MM.1S (cell line): Measurements from ENCODE around the gene TET2.

Experiments
- DNase-seq: peaks from one replicate; pipeline ENCODE4 v3.0.0-alpha.2; 2015
- H2AFZ ChIP-seq: fragments of 300-600 bp; sonication (generic); 2 replicates; pipeline ENCODE4 v1.6.0; 2016; ENCODE audit warnings: antibody characterized with exemption, low read length
- H3F3A ChIP-seq: fragments of 300-600 bp; sonication (generic); 2 replicates; pipeline ENCODE4 v1.6.1; 2016; ENCODE audit warnings: mild to moderate bottlenecking, antibody characterized with exemption, low read length, moderate library complexity, mixed read lengths; ENCODE audit not compliant: insufficient read depth
- H3K27ac ChIP-seq: fragments of 300-600 bp; sonication (generic); 2 replicates; pipeline ENCODE4 v1.5.1; 2016; ENCODE audit warnings: mild to moderate bottlenecking, low read length
- H3K27me3 ChIP-seq: fragments of 300-600 bp; sonication (generic); replicated peaks from 2 replicates; pipeline ENCODE4 v1.6.0; 2016; ENCODE audit warnings: low read length; ENCODE audit not compliant: insufficient read depth
- H3K36me3 ChIP-seq: fragments of 300-600 bp; sonication (generic); replicated peaks from 2 replicates; pipeline ENCODE4 v1.6.1; 2016; ENCODE audit warnings: mild to moderate bottlenecking, low read length, mixed read lengths; ENCODE audit not compliant: insufficient read depth
- H3K4me1 ChIP-seq: fragments of 300-600 bp; sonication (generic); 2 replicates; pipeline ENCODE4 v1.6.1; 2016; ENCODE audit warnings: low read length, mixed read lengths
- H3K4me2 ChIP-seq: fragments of 300-600 bp; sonication (generic); 2 replicates; pipeline ENCODE4 v1.6.0; 2016; ENCODE audit warnings: low read depth, low read length
- H3K4me3 ChIP-seq: fragments of 300-600 bp; sonication (generic); 2 replicates; pipeline ENCODE4 v1.5.1; 2016; ENCODE audit warnings: low read length, mixed read lengths
- H3K79me2 ChIP-seq: fragments of 300-600 bp; sonication (generic); 2 replicates; pipeline ENCODE4 v1.6.1; 2016; ENCODE audit warnings: mixed run types, low read length, mixed read lengths
- H3K9ac ChIP-seq: fragments of 300-600 bp; sonication (generic); 2 replicates; pipeline ENCODE4 v1.6.1; 2016; ENCODE audit warnings: low read length, mixed read lengths
- H3K9me2 ChIP-seq: fragments of 300-600 bp; sonication (generic); replicated peaks from 2 replicates; pipeline ENCODE4 v1.6.1; 2016; ENCODE audit warnings: mild to moderate bottlenecking, low read length, mixed read lengths; ENCODE audit not compliant: insufficient read depth
- H3K9me3 ChIP-seq: fragments of 300-600 bp; sonication (generic); replicated peaks from 2 replicates; pipeline ENCODE4 v1.6.1; 2016; ENCODE audit warnings: mild to moderate bottlenecking, low read length, mixed read lengths; ENCODE audit not compliant: insufficient read depth
- H4K20me1 ChIP-seq: fragments of 300-600 bp; sonication (generic); 2 replicates; pipeline ENCODE4 v1.6.1; 2016; ENCODE audit warnings: mild to moderate bottlenecking, low read length, moderate library complexity, mixed read lengths; ENCODE audit not compliant: insufficient read depth
- CTCF ChIP-seq: fragments of 300-600 bp; sonication (generic); IDR thresholded peaks from 2 replicates; pipeline ENCODE4 v1.5.1; 2016; ENCODE audit warnings: antibody characterized with exemption, low read length, mixed read lengths
- EZH2 ChIP-seq: fragments of 300-600 bp; sonication (generic); optimal IDR thresholded peaks from 2 replicates; pipeline ENCODE3; 2017; ENCODE audit warnings: low read depth, mild to moderate bottlenecking, antibody characterized with exemption, low read length, mixed read lengths
- EZH2phosphoT487 ChIP-seq: fragments of 300-600 bp; sonication (generic); IDR thresholded peaks from 2 replicates; pipeline ENCODE4 v1.6.1; 2018; ENCODE audit warnings: antibody characterized with exemption, low read length

The TET2 gene

GRCh38 chr4:105150503-105150902, 3.8 kb downstream of the TET2 start:
- H3K27ac ChIP-seq = no peak overlapping the region
- H3K4me3 ChIP-seq = no peak overlapping the region
- peaks cover 77% of the 10 kb centered on the region for H3K79me2 ChIP-seq
- TF ChIP-seq EZH2 (no peak), CTCF (no peak), EZH2phosphoT487 (no peak)
- no peaks in the 10 kb centered on the region for H4K20me1 ChIP-seq
- no peak overlapping the region for H3K4me2 ChIP-seq
- H3K9me3 ChIP-seq = no peaks in the 10 kb centered on the region
- no peaks in the 10 kb centered on the region for H3F3A ChIP-seq
- no peaks in the 10 kb centered on the region for H3K9me2 ChIP-seq
- no peaks in the 10 kb centered on the region for H3K27me3 ChIP-seq
- no peaks in the 10 kb centered on the region for H3K36me3 ChIP-seq
- no peak overlapping the region for H2AFZ ChIP-seq
- H3K4me1 ChIP-seq = no peaks in the 10 kb centered on the region
- H3K9ac ChIP-seq = no peak overlapping the region
- DNase-seq = no peak

GRCh38 chr4:105153749-105154148, 7.1 kb downstream of the TET2 start:
- Histone ChIP-seq H3K9me2 (no peaks in the 10 kb centered on the region), H3K79me2 (peaks cover 81% of the 10 kb centered on the region), H3K9ac (no peak overlapping the region), H3F3A (no peaks in the 10 kb centered on the region), H3K4me3 (no peak overlapping the region), H3K27me3 (no peaks in the 10 kb centered on the region), H3K4me1 (no peaks in the 10 kb centered on the region), H3K4me2 (no peak overlapping the region), H2AFZ (no peak overlapping the region), H3K9me3 (no peaks in the 10 kb centered on the region), H3K27ac (no peak overlapping the region), H4K20me1 (no peaks in the 10 kb centered on the region), H3K36me3 (no peaks in the 10 kb centered on the region)
- no peak for DNase-seq
- TF ChIP-seq CTCF (no peak), EZH2 (no peak), EZH2phosphoT487 (no peak)

- Histone ChIP-seq H3K4me1 (no peaks in the 10 kb centered on the region), H3K79me2 (peaks cover 81% of the 10 kb centered on the region), H3K9me2 (no peaks in the 10 kb centered on the region), H3K27ac (no peak overlapping the region), H3K36me3 (no peaks in the 10 kb centered on the region), H3K9me3 (no peaks in the 10 kb centered on the region), H3K4me2 (no peak overlapping the region), H4K20me1 (no peaks in the 10 kb centered on the region), H3K27me3 (no peaks in the 10 kb centered on the region), H3K9ac (no peak overlapping the region), H3K4me3 (no peak overlapping the region), H2AFZ (no peak overlapping the region), H3F3A (no peaks in the 10 kb centered on the region)
- DNase-seq = no peak
- no peak for TF ChIP-seq CTCF
- no peak for TF ChIP-seq EZH2phosphoT487
- no peak for TF ChIP-seq EZH2
Measured at GRCh38 chr4:105154576-105154975, 7.9 kb downstream of the TET2 start.
